Brain microvascular endothelial cell (primary cell): ENCODE results near the gene ODAM.

Source experiments
- DNase-seq: peaks from one replicate; pipeline ENCODE4 v3.0.0-alpha.2; 2020
- H3K27ac ChIP-seq: fragments of 250-450 bp; sonication (Bioruptor Pico); 2 replicates; pipeline ENCODE4 v1.5.1; 2020; ENCODE audit warnings: mild to moderate bottlenecking, moderate library complexity
- H3K27me3 ChIP-seq: fragments of 250-450 bp; sonication (Bioruptor Pico); replicated peaks from 2 replicates; pipeline ENCODE4 v1.5.1; 2020; ENCODE audit warnings: mild to moderate bottlenecking
- H3K36me3 ChIP-seq: fragments of 250-450 bp; sonication (Bioruptor Pico); replicated peaks from 2 replicates; pipeline ENCODE4 v1.5.1; 2020; ENCODE audit warnings: mild to moderate bottlenecking
- H3K4me3 ChIP-seq: 2 replicates; pipeline ENCODE4 v1.5.1; 2011; ENCODE audit warnings: low read depth, mild to moderate bottlenecking, control low read depth, low read length, moderate library complexity
- in situ Hi-C: cut with HindIII; loops from 2 replicates; pipeline ENCODE4 v1.10.0; 2017; ENCODE audit warnings: low sequenced_read_pairs, low pct_ligation_motif_present
- TF ChIP-seq, protein P1 (sequence below): IDR thresholded peaks from 2 replicates; pipeline ENCODE4 v1.5.1; 2011; ENCODE audit warnings: low read depth, mild to moderate bottlenecking, moderate library complexity, low read length, control low read depth, inconsistent platforms; ENCODE audit errors: missing control alignments

ODAM gene

GRCh38 chr4:70187216-70187615, 8.3 kb upstream of the ODAM start:
- no peaks in the 10 kb centered on the region for H3K27me3 ChIP-seq
- no peaks in the 10 kb centered on the region for H3K36me3 ChIP-seq
- no peak for DNase-seq
- in situ Hi-C loops = no loop called here
- H3K4me3 ChIP-seq = no peak overlapping the region
- TF ChIP-seq, protein P1, sequence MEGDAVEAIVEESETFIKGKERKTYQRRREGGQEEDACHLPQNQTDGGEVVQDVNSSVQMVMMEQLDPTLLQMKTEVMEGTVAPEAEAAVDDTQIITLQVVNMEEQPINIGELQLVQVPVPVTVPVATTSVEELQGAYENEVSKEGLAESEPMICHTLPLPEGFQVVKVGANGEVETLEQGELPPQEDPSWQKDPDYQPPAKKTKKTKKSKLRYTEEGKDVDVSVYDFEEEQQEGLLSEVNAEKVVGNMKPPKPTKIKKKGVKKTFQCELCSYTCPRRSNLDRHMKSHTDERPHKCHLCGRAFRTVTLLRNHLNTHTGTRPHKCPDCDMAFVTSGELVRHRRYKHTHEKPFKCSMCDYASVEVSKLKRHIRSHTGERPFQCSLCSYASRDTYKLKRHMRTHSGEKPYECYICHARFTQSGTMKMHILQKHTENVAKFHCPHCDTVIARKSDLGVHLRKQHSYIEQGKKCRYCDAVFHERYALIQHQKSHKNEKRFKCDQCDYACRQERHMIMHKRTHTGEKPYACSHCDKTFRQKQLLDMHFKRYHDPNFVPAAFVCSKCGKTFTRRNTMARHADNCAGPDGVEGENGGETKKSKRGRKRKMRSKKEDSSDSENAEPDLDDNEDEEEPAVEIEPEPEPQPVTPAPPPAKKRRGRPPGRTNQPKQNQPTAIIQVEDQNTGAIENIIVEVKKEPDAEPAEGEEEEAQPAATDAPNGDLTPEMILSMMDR = no peak
- no peak overlapping the region for H3K27ac ChIP-seq

- H3K27ac ChIP-seq = no peak overlapping the region
- TF ChIP-seq, protein P1 = no peak
- H3K36me3 ChIP-seq = no peaks in the 10 kb centered on the region
- H3K27me3 ChIP-seq = no peaks in the 10 kb centered on the region
- in situ Hi-C loops = no loop called here
- H3K4me3 ChIP-seq = no peak overlapping the region
- DNase-seq = no peak
These were observed 4.9 kb upstream of the ODAM start for GRCh38 chr4:70190579-70190978.

GRCh38 chr4:70191647-70192046, 3.9 kb upstream of the ODAM start:
- no peak overlapping the region for H3K27ac ChIP-seq
- DNase-seq = no peak
- TF ChIP-seq, protein P1 = no peak
- H3K27me3 ChIP-seq = no peaks in the 10 kb centered on the region
- H3K36me3 ChIP-seq = no peaks in the 10 kb centered on the region
- in situ Hi-C loops = no loop called here
- no peak overlapping the region for H3K4me3 ChIP-seq

DNA sequence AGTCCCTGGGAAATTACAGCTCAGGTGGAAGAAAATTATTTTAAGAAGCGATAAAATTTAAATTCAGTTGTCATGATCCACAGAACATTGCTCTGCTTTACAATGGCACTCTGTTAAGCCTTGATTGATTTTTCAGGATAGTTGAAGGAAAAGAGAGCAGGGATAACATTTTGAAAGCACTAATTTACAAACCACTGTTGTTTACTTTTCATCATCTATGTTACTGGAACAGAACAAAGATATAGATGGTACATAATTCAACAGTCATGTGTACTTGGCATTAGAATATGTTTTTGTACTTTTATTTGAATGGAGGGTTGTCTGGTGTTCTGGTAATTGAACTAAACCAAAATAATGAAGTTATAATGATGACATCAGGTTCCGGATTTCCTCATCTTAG, 2.6 kb upstream of the ODAM start:
- no peaks in the 10 kb centered on the region for H3K36me3 ChIP-seq
- no peaks in the 10 kb centered on the region for H3K27me3 ChIP-seq
- no peak overlapping the region for H3K4me3 ChIP-seq
- in situ Hi-C loops = no loop called here
- TF ChIP-seq, protein P1 = no peak
- no peak overlapping the region for H3K27ac ChIP-seq
- no peak for DNase-seq

DNA sequence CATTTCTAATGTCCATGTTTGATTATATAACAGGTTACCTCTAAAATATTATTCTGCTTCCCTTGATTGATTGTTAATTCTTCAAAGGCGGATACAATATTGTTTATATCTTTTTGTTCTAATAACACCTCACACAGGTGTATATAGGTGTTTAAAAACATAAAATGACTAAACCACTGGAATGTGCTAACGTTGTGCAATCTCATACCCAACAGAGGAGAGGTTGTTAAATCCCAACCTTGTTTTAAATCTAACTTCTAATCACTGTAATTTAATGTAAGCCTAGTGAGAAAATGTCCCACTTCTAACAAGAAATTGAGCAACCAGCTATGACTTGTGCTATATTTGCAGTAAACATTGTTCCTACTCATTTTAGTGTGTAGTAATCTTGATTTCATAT, 1.3 kb downstream of the ODAM start:
- Histone ChIP-seq H3K4me3 (no peak overlapping the region), H3K36me3 (no peaks in the 10 kb centered on the region), H3K27ac (no peak overlapping the region), H3K27me3 (no peaks in the 10 kb centered on the region)
- TF ChIP-seq, protein P1 = no peak
- no peak for DNase-seq
- in situ Hi-C loops = no loop called here

DNA sequence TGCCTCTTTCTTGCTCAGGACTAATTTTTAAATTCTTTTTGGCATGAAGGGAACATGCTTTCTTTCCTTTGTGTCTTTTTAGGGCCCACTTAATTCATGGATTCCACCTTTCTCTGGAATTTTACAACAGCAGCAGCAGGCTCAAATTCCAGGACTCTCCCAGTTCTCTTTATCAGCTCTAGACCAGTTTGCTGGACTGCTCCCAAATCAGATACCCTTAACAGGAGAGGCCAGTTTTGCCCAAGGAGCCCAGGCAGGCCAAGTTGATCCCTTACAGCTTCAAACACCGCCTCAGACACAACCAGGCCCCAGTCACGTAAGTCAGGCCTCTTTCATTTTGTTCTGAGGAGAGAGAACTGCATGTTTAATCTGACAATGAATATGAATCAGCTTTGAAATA, 2.3 kb downstream of the ODAM start:
- H3K4me3 ChIP-seq = no peak overlapping the region
- in situ Hi-C loops = no loop called here
- no peak overlapping the region for H3K27ac ChIP-seq
- DNase-seq = no peak
- TF ChIP-seq, protein P1 = no peak
- H3K27me3 ChIP-seq = no peaks in the 10 kb centered on the region
- no peaks in the 10 kb centered on the region for H3K36me3 ChIP-seq
